PC-3 (cell line): Measurements from ENCODE around the gene SLC47A2. TPM values are rescaled to one million over a fixed set of nuclear protein-coding genes. Genes with fewer than 3 reads are reported as not detected.

Experiments
- ATAC-seq: fragments of 200-7000 bp; cut with Tn5 transposase; 2 replicates; pipeline ENCODE4 v1.9.1; 2020; ENCODE audit warnings: mild to moderate bottlenecking, moderate library complexity
- BruUV-seq: library from RNA; stranded (reverse); fragments of 400-500 nt; replicated peaks from 2 replicates; lab custom pipeline; 2021; lab: Mats Ljungman, UMichigan
- CTCF ChIA-PET: fragments of 300-600 bp; sonication (Branson Sonifier 250); formaldehyde crosslinking; loops from one replicate; lab custom pipeline; 2022; ENCODE audit warnings: antibody characterized with exemption; lab: Charles Lee
- POLR2A ChIA-PET: fragments of 300-600 bp; sonication (Branson Sonifier 250); formaldehyde crosslinking; loops from one replicate; lab custom pipeline; 2022; ENCODE audit warnings: antibody characterized with exemption; ENCODE audit not compliant: unreplicated experiment; lab: Charles Lee
- DNase-seq: peaks from one replicate; pipeline ENCODE4 v3.0.0-alpha.2; 2015
- H2AFZ ChIP-seq: fragments of 300-600 bp; sonication (generic); 2 replicates; pipeline ENCODE4 v1.6.0; 2016; ENCODE audit warnings: antibody characterized with exemption, low read length
- H3F3A ChIP-seq: fragments of 300-600 bp; sonication (generic); one replicate; pipeline ENCODE4 v1.6.0; 2017; ENCODE audit warnings: antibody characterized with exemption, low read length, control low read depth, mild to moderate bottlenecking; ENCODE audit not compliant: unreplicated experiment
- H3K27ac ChIP-seq: fragments of 300-600 bp; sonication (generic); 2 replicates; pipeline ENCODE4 v1.5.1; 2016; ENCODE audit warnings: mild to moderate bottlenecking, low read length
- H3K27me3 ChIP-seq: fragments of 300-600 bp; sonication (generic); 2 replicates; pipeline ENCODE4 v1.6.1; 2016; ENCODE audit warnings: low read length, mixed read lengths
- H3K36me3 ChIP-seq: fragments of 300-600 bp; sonication (generic); 2 replicates; pipeline ENCODE4 v1.6.1; 2016; ENCODE audit warnings: low read depth, mixed run types, low read length, mixed read lengths
- H3K4me1 ChIP-seq: fragments of 300-600 bp; sonication (generic); 2 replicates; pipeline ENCODE4 v1.5.1; 2016; ENCODE audit warnings: low read length; ENCODE audit not compliant: insufficient read depth
- H3K4me2 ChIP-seq: fragments of 300-600 bp; sonication (generic); 2 replicates; pipeline ENCODE4 v1.6.0; 2016; ENCODE audit warnings: low read length
- H3K4me3 ChIP-seq: fragments of 300-600 bp; sonication (generic); 2 replicates; pipeline ENCODE4 v1.5.1; 2016; ENCODE audit warnings: mild to moderate bottlenecking, low read length, mixed read lengths
- H3K79me2 ChIP-seq: fragments of 300-600 bp; sonication (generic); 2 replicates; pipeline ENCODE4 v1.6.1; 2017; ENCODE audit warnings: low read length, mixed read lengths
- H3K9ac ChIP-seq: fragments of 300-600 bp; sonication (generic); 2 replicates; pipeline ENCODE4 v1.6.0; 2016; ENCODE audit warnings: mild to moderate bottlenecking, low read length
- H3K9me2 ChIP-seq: fragments of 300-600 bp; sonication (generic); replicated peaks from 2 replicates; pipeline ENCODE4 v1.6.1; 2016; ENCODE audit warnings: mixed run types, low read length, mixed read lengths
- H3K9me3 ChIP-seq: fragments of 300-600 bp; sonication (generic); 2 replicates; pipeline ENCODE4 v1.6.1; 2016; ENCODE audit warnings: low read length, mixed read lengths
- H4K20me1 ChIP-seq: fragments of 300-600 bp; sonication (generic); 2 replicates; pipeline ENCODE4 v1.6.1; 2016; ENCODE audit warnings: low read length, mixed read lengths
- EZH2 ChIP-seq: fragments of 300-600 bp; sonication (generic); IDR thresholded peaks from one replicate; pipeline ENCODE4 v1.6.1; 2017; ENCODE audit warnings: antibody characterized with exemption, mild to moderate bottlenecking, low read length; ENCODE audit not compliant: unreplicated experiment
- EZH2phosphoT487 ChIP-seq: fragments of 300-600 bp; sonication (generic); IDR thresholded peaks from 2 replicates; pipeline ENCODE4 v1.6.1; 2018; ENCODE audit warnings: mild to moderate bottlenecking, antibody characterized with exemption, low read length, borderline replicate concordance
- intact Hi-C: fragments of 100-400 bp; cut with micrococcal nuclease; formaldehyde crosslinking; loops from 2 replicates; pipeline ENCODE4 v1.9.0; 2023
- total RNA-seq: library from RNA; depleted of rRNA; stranded (reverse); fragments of >200 nt; gene quantifications from 2 replicates; pipeline ENCODE4 v1.2.3, GENCODE V29; 2014
- TF ChIP-seq, protein P1 (sequence below): fragments of 300-600 bp; sonication (generic); conservative IDR thresholded peaks from 2 replicates; pipeline ENCODE4 v1.5.1; 2017; ENCODE audit warnings: antibody characterized with exemption, low read depth, mild to moderate bottlenecking, low read length

SLC47A2 gene
- total RNA-seq, 1 experiment from 2014 or later, result not detected

DNA sequence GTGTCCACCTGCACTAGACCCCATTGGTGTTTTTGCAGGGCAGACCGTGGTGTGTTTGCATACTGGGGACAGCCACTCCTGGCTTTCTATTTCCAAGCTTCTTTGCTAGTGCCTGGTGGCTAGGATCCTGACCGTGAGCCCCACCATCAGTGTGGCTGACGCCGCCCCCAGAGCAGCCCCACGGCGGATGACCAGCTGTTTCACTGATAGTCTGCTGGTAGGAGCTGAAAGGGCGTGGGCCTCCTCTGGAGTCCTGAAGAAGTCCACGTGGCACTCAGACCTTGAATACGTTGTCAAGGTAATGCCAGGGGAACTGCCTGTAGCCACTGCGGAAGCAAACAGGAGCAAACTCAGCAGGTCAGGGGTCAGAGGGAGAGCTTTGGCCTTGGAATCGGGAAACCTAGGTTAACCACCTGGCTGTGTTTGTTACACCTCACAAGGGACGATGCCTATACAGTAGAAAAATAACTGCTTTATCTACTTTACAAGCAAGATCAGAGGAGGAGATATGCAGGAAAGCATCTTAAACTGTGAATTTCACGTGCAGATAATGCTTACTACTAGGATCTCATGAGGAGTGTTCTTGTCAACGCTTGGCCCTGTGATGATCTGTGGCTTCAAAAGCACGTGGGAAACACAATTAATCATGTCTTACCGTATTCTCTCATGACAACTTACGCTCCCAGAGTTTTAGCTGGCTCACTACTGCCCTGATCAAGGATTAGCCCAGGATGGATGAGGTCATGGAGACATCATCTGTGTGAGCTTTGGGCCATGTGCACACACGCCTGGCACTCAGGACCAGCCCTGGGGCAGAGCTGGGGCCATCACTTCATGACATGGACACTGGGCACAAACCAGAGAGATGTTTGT is 37.6 kb downstream of the SLC47A2 start:
- H3K27me3 ChIP-seq, result no peaks in the 10 kb centered on the region
- no peaks in the 10 kb centered on the region for H3K79me2 ChIP-seq
- no peaks in the 10 kb centered on the region for H3F3A ChIP-seq
- H3K9ac ChIP-seq, result no peak overlapping the region
- TF ChIP-seq EZH2, result no peak
- TF ChIP-seq, protein P1, sequence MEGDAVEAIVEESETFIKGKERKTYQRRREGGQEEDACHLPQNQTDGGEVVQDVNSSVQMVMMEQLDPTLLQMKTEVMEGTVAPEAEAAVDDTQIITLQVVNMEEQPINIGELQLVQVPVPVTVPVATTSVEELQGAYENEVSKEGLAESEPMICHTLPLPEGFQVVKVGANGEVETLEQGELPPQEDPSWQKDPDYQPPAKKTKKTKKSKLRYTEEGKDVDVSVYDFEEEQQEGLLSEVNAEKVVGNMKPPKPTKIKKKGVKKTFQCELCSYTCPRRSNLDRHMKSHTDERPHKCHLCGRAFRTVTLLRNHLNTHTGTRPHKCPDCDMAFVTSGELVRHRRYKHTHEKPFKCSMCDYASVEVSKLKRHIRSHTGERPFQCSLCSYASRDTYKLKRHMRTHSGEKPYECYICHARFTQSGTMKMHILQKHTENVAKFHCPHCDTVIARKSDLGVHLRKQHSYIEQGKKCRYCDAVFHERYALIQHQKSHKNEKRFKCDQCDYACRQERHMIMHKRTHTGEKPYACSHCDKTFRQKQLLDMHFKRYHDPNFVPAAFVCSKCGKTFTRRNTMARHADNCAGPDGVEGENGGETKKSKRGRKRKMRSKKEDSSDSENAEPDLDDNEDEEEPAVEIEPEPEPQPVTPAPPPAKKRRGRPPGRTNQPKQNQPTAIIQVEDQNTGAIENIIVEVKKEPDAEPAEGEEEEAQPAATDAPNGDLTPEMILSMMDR, result no peak
- TF ChIP-seq EZH2phosphoT487, result no peak
- no peak overlapping the region for H3K4me2 ChIP-seq
- DNase-seq, result no peak
- H3K4me1 ChIP-seq, result no peaks in the 10 kb centered on the region
- no peak overlapping the region for H2AFZ ChIP-seq
- ChIA-PET CTCF (no interaction called here), POLR2A (no interaction called here)
- H3K27ac ChIP-seq, result no peak overlapping the region
- ATAC-seq, result no peak
- H3K36me3 ChIP-seq, result peaks cover 32% of the 10 kb centered on the region
- intact Hi-C loops, result loop anchor here (10.0 kb wide), 1 partner anchor 164 kb away; no protein-coding TSS in a partner anchor
- H3K9me3 ChIP-seq, result no peaks in the 10 kb centered on the region
- no peaks in the 10 kb centered on the region for H3K9me2 ChIP-seq
- no TSS peak for BruUV-seq
- H3K4me3 ChIP-seq, result no peak overlapping the region
- H4K20me1 ChIP-seq, result no peaks in the 10 kb centered on the region

DNA sequence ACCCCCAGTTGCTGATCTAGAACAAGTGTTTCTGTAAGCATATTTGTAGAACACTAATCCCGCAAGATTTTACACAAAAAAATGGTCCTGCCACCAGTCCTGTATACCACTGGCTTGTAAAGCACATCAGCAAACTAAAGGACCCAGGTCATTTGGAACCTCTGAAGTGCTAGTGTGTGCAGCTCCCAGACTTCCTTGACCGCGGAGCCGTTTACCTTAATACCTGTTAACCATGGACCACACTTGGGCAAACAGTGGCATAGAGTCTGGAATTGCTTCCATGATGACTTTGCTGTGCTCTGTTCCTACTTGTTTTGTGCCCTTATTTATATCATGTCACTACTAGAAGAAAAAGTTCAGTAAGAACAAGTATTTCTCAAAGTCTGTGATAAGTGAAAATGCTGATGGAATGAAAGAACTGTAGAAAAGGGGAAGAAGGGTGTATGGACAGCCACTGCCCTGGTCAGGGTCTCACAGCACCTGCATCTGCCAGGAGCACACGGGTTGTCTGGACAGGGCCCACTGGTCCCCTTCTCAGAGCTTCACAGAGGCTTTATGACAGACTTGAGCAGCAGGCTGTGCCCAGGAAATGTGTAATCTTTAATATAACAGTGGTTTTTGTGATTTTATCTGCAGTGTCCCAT is 38.5 kb downstream of the SLC47A2 start:
- Histone ChIP-seq H3K36me3 (peaks cover 32% of the 10 kb centered on the region), H3K4me1 (no peaks in the 10 kb centered on the region), H3K4me3 (no peak overlapping the region), H3K9me3 (no peaks in the 10 kb centered on the region), H3K4me2 (no peak overlapping the region), H4K20me1 (no peaks in the 10 kb centered on the region), H3K9me2 (no peaks in the 10 kb centered on the region), H3F3A (no peaks in the 10 kb centered on the region), H3K27me3 (no peaks in the 10 kb centered on the region), H3K79me2 (no peaks in the 10 kb centered on the region), H3K27ac (no peak overlapping the region), H2AFZ (no peak overlapping the region), H3K9ac (no peak overlapping the region)
- ChIA-PET CTCF (no interaction called here), POLR2A (no interaction called here)
- no peak for ATAC-seq
- no TSS peak for BruUV-seq
- intact Hi-C loops, result loop anchor here (10.0 kb wide), 1 partner anchor 163 kb away; no protein-coding TSS in a partner anchor
- TF ChIP-seq EZH2phosphoT487, result no peak
- TF ChIP-seq, protein P1, result no peak
- TF ChIP-seq EZH2, result no peak
- no peak for DNase-seq
